ENCODE results near the gene CROCC2.

DNA sequence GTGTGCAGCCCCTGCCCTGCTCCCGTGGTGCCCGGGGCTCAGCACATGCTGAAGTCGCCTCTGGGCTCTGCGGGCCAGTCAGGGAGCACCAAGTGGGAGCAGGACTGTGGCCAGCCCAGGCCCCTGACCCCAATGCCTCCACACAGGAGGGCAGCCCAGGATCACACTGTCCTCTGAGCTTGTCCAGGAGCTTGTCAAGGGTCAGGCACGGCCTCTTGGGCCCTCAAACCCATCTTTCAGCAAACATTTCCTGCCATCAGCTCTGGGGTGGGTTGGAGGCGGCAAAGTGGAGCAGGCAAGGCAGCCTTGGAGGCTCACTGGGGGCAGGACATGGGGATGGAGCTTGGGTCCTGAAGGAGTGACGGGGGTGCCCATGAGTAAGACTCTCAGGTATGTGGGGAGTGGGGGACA lies 102.6 kb downstream of the CROCC2 start:
- TF ChIP-seq ZKSCAN1 (IDR thresholded peaks at IDR 0.05; ENCODE audit: low read length): no peak
- TF ChIP-seq, protein P1, sequence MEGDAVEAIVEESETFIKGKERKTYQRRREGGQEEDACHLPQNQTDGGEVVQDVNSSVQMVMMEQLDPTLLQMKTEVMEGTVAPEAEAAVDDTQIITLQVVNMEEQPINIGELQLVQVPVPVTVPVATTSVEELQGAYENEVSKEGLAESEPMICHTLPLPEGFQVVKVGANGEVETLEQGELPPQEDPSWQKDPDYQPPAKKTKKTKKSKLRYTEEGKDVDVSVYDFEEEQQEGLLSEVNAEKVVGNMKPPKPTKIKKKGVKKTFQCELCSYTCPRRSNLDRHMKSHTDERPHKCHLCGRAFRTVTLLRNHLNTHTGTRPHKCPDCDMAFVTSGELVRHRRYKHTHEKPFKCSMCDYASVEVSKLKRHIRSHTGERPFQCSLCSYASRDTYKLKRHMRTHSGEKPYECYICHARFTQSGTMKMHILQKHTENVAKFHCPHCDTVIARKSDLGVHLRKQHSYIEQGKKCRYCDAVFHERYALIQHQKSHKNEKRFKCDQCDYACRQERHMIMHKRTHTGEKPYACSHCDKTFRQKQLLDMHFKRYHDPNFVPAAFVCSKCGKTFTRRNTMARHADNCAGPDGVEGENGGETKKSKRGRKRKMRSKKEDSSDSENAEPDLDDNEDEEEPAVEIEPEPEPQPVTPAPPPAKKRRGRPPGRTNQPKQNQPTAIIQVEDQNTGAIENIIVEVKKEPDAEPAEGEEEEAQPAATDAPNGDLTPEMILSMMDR (CRISPR knock-in tag; IDR thresholded peaks at IDR 0.05): no peak
- no peak for TF ChIP-seq EZH2 (conservative IDR thresholded peaks at IDR 0.05; ENCODE audit: low read depth, low read length)
- TF ChIP-seq FOXM1 (CRISPR knock-in tag; IDR thresholded peaks at IDR 0.05): no peak
- TF ChIP-seq, protein P2, sequence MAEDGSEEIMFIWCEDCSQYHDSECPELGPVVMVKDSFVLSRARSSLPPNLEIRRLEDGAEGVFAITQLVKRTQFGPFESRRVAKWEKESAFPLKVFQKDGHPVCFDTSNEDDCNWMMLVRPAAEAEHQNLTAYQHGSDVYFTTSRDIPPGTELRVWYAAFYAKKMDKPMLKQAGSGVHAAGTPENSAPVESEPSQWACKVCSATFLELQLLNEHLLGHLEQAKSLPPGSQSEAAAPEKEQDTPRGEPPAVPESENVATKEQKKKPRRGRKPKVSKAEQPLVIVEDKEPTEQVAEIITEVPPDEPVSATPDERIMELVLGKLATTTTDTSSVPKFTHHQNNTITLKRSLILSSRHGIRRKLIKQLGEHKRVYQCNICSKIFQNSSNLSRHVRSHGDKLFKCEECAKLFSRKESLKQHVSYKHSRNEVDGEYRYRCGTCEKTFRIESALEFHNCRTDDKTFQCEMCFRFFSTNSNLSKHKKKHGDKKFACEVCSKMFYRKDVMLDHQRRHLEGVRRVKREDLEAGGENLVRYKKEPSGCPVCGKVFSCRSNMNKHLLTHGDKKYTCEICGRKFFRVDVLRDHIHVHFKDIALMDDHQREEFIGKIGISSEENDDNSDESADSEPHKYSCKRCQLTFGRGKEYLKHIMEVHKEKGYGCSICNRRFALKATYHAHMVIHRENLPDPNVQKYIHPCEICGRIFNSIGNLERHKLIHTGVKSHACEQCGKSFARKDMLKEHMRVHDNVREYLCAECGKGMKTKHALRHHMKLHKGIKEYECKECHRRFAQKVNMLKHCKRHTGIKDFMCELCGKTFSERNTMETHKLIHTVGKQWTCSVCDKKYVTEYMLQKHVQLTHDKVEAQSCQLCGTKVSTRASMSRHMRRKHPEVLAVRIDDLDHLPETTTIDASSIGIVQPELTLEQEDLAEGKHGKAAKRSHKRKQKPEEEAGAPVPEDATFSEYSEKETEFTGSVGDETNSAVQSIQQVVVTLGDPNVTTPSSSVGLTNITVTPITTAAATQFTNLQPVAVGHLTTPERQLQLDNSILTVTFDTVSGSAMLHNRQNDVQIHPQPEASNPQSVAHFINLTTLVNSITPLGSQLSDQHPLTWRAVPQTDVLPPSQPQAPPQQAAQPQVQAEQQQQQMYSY (CRISPR knock-in tag; IDR thresholded peaks at IDR 0.05): no peak
- TF ChIP-seq POLR2A (IDR thresholded peaks at IDR 0.05; ENCODE audit: insufficient read depth in 1 of 2, low read depth in 2 of 2, low read length in 2 of 2): no peak
- TF ChIP-seq, protein P3, sequence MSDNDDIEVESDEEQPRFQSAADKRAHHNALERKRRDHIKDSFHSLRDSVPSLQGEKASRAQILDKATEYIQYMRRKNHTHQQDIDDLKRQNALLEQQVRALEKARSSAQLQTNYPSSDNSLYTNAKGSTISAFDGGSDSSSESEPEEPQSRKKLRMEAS (IDR thresholded peaks at IDR 0.05): no peak
- TF ChIP-seq EEA1 (CRISPR knock-in tag; IDR thresholded peaks at IDR 0.05; ENCODE audit: borderline replicate concordance): no peak
- TF ChIP-seq, protein P4, sequence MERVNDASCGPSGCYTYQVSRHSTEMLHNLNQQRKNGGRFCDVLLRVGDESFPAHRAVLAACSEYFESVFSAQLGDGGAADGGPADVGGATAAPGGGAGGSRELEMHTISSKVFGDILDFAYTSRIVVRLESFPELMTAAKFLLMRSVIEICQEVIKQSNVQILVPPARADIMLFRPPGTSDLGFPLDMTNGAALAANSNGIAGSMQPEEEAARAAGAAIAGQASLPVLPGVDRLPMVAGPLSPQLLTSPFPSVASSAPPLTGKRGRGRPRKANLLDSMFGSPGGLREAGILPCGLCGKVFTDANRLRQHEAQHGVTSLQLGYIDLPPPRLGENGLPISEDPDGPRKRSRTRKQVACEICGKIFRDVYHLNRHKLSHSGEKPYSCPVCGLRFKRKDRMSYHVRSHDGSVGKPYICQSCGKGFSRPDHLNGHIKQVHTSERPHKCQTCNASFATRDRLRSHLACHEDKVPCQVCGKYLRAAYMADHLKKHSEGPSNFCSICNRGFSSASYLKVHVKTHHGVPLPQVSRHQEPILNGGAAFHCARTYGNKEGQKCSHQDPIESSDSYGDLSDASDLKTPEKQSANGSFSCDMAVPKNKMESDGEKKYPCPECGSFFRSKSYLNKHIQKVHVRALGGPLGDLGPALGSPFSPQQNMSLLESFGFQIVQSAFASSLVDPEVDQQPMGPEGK (CRISPR knock-in tag; IDR thresholded peaks at IDR 0.05): no peak
- TF ChIP-seq KLF9 (CRISPR knock-in tag; IDR thresholded peaks at IDR 0.05; ENCODE audit: low read depth): no peak
- TF ChIP-seq, protein P5, sequence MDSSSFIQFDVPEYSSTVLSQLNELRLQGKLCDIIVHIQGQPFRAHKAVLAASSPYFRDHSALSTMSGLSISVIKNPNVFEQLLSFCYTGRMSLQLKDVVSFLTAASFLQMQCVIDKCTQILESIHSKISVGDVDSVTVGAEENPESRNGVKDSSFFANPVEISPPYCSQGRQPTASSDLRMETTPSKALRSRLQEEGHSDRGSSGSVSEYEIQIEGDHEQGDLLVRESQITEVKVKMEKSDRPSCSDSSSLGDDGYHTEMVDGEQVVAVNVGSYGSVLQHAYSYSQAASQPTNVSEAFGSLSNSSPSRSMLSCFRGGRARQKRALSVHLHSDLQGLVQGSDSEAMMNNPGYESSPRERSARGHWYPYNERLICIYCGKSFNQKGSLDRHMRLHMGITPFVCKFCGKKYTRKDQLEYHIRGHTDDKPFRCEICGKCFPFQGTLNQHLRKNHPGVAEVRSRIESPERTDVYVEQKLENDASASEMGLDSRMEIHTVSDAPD (CRISPR knock-in tag; IDR thresholded peaks at IDR 0.05): no peak
- no peak for TF ChIP-seq ZNF10 (CRISPR knock-in tag; IDR thresholded peaks at IDR 0.05; ENCODE audit: borderline replicate concordance, low read depth)
- no peak for TF ChIP-seq ATF1 (CRISPR knock-in tag; IDR thresholded peaks at IDR 0.05)
- no peak for TF ChIP-seq EP300 (IDR thresholded peaks at IDR 0.05; ENCODE audit: low read depth in 2 of 2, low read length in 2 of 2)
- no peak for TF ChIP-seq EP300 (CRISPR knock-in tag; IDR thresholded peaks at IDR 0.05; ENCODE audit: borderline replicate concordance)

Measured in HepG2 (cell line).